ENCODE data around the gene STK39.

The STK39 gene

GRCh38 chr2:168293766-168294165 lies 46.4 kb upstream of the STK39 start:
- H3K9ac ChIP-seq (ENCODE audit: low read depth, low read length), result no peak overlapping the region
- H3K79me2 ChIP-seq (ENCODE audit: insufficient read depth, low read length), result no peaks in the 10 kb centered on the region
- no peaks in the 10 kb centered on the region for H4K20me1 ChIP-seq (ENCODE audit: insufficient read depth, low read length)
- no peaks in the 10 kb centered on the region for H3K27me3 ChIP-seq (ENCODE audit: insufficient read depth, low read length, poor library complexity)
- H3K27ac ChIP-seq (ENCODE audit: low read length), result no peak overlapping the region
- ATAC-seq (ENCODE audit: insufficient read depth, low read depth), result no peak
- no peaks in the 10 kb centered on the region for H3K4me1 ChIP-seq (ENCODE audit: insufficient read depth, low read length)
- no peak overlapping the region for H3K4me2 ChIP-seq (ENCODE audit: insufficient read depth, low read length)
- H2AFZ ChIP-seq (ENCODE audit: low read depth, low read length), result no peak overlapping the region
- no peaks in the 10 kb centered on the region for H3K36me3 ChIP-seq (ENCODE audit: insufficient read depth, low read length)
- DNase-seq, result no peak
- H3K4me3 ChIP-seq (ENCODE audit: low read depth in 1 of 2, low read length in 2 of 2), result no peak overlapping the region
- no peak for TF ChIP-seq CTCF (IDR thresholded peaks at IDR 0.05; ENCODE audit: borderline replicate concordance, extremely low read depth, low read length, poor library complexity, severe bottlenecking)
- TF ChIP-seq EZH2 (IDR thresholded peaks at IDR 0.05; ENCODE audit: borderline replicate concordance, low read depth, low read length, severe bottlenecking), result no peak
- H3K9me3 ChIP-seq (ENCODE audit: insufficient read depth, low read length, severe bottlenecking), result no peaks in the 10 kb centered on the region

- ATAC-seq (ENCODE audit: insufficient read depth, low read depth), result no peak
- no peaks in the 10 kb centered on the region for H4K20me1 ChIP-seq (ENCODE audit: insufficient read depth, low read length)
These were observed 43.0 kb upstream of the STK39 start for GRCh38 chr2:168290391-168290790.

GRCh38 chr2:168289880-168290279 lies 42.5 kb upstream of the STK39 start:
- Histone ChIP-seq H2AFZ (ENCODE audit: low read depth, low read length) (no peak overlapping the region), H3K4me3 (ENCODE audit: low read depth in 1 of 2, low read length in 2 of 2) (no peak overlapping the region), H3K27ac (ENCODE audit: low read length) (no peak overlapping the region), H4K20me1 (ENCODE audit: insufficient read depth, low read length) (no peaks in the 10 kb centered on the region), H3K9ac (ENCODE audit: low read depth, low read length) (no peak overlapping the region), H3K36me3 (ENCODE audit: insufficient read depth, low read length) (no peaks in the 10 kb centered on the region), H3K4me1 (ENCODE audit: insufficient read depth, low read length) (no peaks in the 10 kb centered on the region), H3K27me3 (ENCODE audit: insufficient read depth, low read length, poor library complexity) (no peaks in the 10 kb centered on the region), H3K4me2 (ENCODE audit: insufficient read depth, low read length) (no peak overlapping the region), H3K79me2 (ENCODE audit: insufficient read depth, low read length) (no peaks in the 10 kb centered on the region), H3K9me3 (ENCODE audit: insufficient read depth, low read length, severe bottlenecking) (no peaks in the 10 kb centered on the region)
- no peak for ATAC-seq (ENCODE audit: insufficient read depth, low read depth)
- no peak for DNase-seq
- TF ChIP-seq CTCF (IDR thresholded peaks at IDR 0.05; ENCODE audit: borderline replicate concordance, extremely low read depth, low read length, poor library complexity, severe bottlenecking), result no peak
- no peak for TF ChIP-seq EZH2 (IDR thresholded peaks at IDR 0.05; ENCODE audit: borderline replicate concordance, low read depth, low read length, severe bottlenecking)

More at GRCh38 chr2:168290391-168290790, 43.0 kb upstream of the STK39 start:
- Histone ChIP-seq H3K4me3 (ENCODE audit: low read depth in 1 of 2, low read length in 2 of 2) (no peak overlapping the region), H3K79me2 (ENCODE audit: insufficient read depth, low read length) (no peaks in the 10 kb centered on the region), H2AFZ (ENCODE audit: low read depth, low read length) (no peak overlapping the region), H3K9ac (ENCODE audit: low read depth, low read length) (no peak overlapping the region), H3K4me1 (ENCODE audit: insufficient read depth, low read length) (no peaks in the 10 kb centered on the region), H3K27ac (ENCODE audit: low read length) (no peak overlapping the region), H3K9me3 (ENCODE audit: insufficient read depth, low read length, severe bottlenecking) (no peaks in the 10 kb centered on the region), H3K36me3 (ENCODE audit: insufficient read depth, low read length) (no peaks in the 10 kb centered on the region), H3K27me3 (ENCODE audit: insufficient read depth, low read length, poor library complexity) (no peaks in the 10 kb centered on the region), H3K4me2 (ENCODE audit: insufficient read depth, low read length) (no peak overlapping the region)
- TF ChIP-seq EZH2 (IDR thresholded peaks at IDR 0.05; ENCODE audit: borderline replicate concordance, low read depth, low read length, severe bottlenecking) (no peak), CTCF (IDR thresholded peaks at IDR 0.05; ENCODE audit: borderline replicate concordance, extremely low read depth, low read length, poor library complexity, severe bottlenecking) (no peak)
- no peak for DNase-seq

- H3K79me2 ChIP-seq (ENCODE audit: insufficient read depth, low read length), result no peaks in the 10 kb centered on the region
- no peak overlapping the region for H3K4me2 ChIP-seq (ENCODE audit: insufficient read depth, low read length)
- no peak overlapping the region for H3K9ac ChIP-seq (ENCODE audit: low read depth, low read length)
- no peaks in the 10 kb centered on the region for H4K20me1 ChIP-seq (ENCODE audit: insufficient read depth, low read length)
- no peaks in the 10 kb centered on the region for H3K27me3 ChIP-seq (ENCODE audit: insufficient read depth, low read length, poor library complexity)
- H3K27ac ChIP-seq (ENCODE audit: low read length), result no peak overlapping the region
- TF ChIP-seq CTCF (IDR thresholded peaks at IDR 0.05; ENCODE audit: borderline replicate concordance, extremely low read depth, low read length, poor library complexity, severe bottlenecking) (no peak), EZH2 (IDR thresholded peaks at IDR 0.05; ENCODE audit: borderline replicate concordance, low read depth, low read length, severe bottlenecking) (no peak)
- ATAC-seq (ENCODE audit: insufficient read depth, low read depth) (no peak), DNase-seq (no peak)
- H3K4me3 ChIP-seq (ENCODE audit: low read depth in 1 of 2, low read length in 2 of 2), result no peak overlapping the region
- H2AFZ ChIP-seq (ENCODE audit: low read depth, low read length), result no peak overlapping the region
- no peaks in the 10 kb centered on the region for H3K4me1 ChIP-seq (ENCODE audit: insufficient read depth, low read length)
- H3K9me3 ChIP-seq (ENCODE audit: insufficient read depth, low read length, severe bottlenecking), result no peaks in the 10 kb centered on the region
- no peaks in the 10 kb centered on the region for H3K36me3 ChIP-seq (ENCODE audit: insufficient read depth, low read length)
These were observed 39.1 kb upstream of the STK39 start for GRCh38 chr2:168286535-168286934.
